Esophagus muscularis mucosa (tissue), 4 donors: ENCODE results near the gene NPAS3. TPM values are rescaled to one million over a fixed set of nuclear protein-coding genes. Genes with fewer than 3 reads are reported as not detected.

ENCODE experiments used
- DNase-seq: peaks from one replicate; pipeline ENCODE4 v3.0.0-alpha.2; 2017; ENCODE audit errors: extremely low spot score
- H3K27ac ChIP-seq, 4 donors: fragments of 200-600 bp; sonication (generic); replicated peaks in 1 of 4; 1 replicate in 3 of 4; 2 replicates in 1 of 4; pipeline ENCODE4 v1.5.1; 2016 to 2019; ENCODE audit warnings: mild to moderate bottlenecking in 1 of 4
- H3K27me3 ChIP-seq, 4 donors: fragments of 200-600 bp; sonication (generic); one replicate each; pipeline versions ENCODE4 v1.5.1 to v1.6.0; 2016 to 2019
- H3K36me3 ChIP-seq, 4 donors: fragments of 200-600 bp; sonication (generic); one replicate each; pipeline ENCODE4 v1.5.1; 2016 to 2019
- H3K4me1 ChIP-seq, 4 donors: fragments of 200-600 bp; sonication (generic); one replicate each; pipeline ENCODE4 v1.5.1; 2016 to 2019
- H3K4me3 ChIP-seq, 4 donors: fragments of 200-600 bp; sonication (generic); 1 replicate in 2 of 4; 2 replicates in 2 of 4; pipeline ENCODE4 v1.5.1; 2016 to 2019; ENCODE audit warnings: mild to moderate bottlenecking in 4 of 4, moderate library complexity in 1 of 4
- H3K9me3 ChIP-seq, 4 donors: fragments of 200-600 bp; sonication (generic); 1 replicate in 3 of 4; 2 replicates in 1 of 4; pipeline ENCODE4 v1.5.1; 2016 to 2019
- CTCF ChIP-seq, 3 experiments: fragments of 200-600 bp in 2 of 3; fragments of 450-650 bp in 1 of 3; sonication (generic) in 2 of 3; IDR thresholded peaks; one replicate each; pipeline ENCODE4 v1.5.1; 2017 to 2019; ENCODE audit warnings: antibody characterized with exemption in 3 of 3, mild to moderate bottlenecking in 2 of 3, moderate library complexity in 1 of 3
- EP300 ChIP-seq: sonication (generic); formaldehyde crosslinking; IDR thresholded peaks from one replicate; pipeline ENCODE4 v1.6.1; 2017; ENCODE audit warnings: antibody characterized with exemption
- POLR2A ChIP-seq: fragments of 450-650 bp; IDR thresholded peaks from one replicate; pipeline ENCODE4 v1.6.1; 2017; ENCODE audit warnings: antibody characterized with exemption, moderate library complexity, mild to moderate bottlenecking, low read depth
- POLR2AphosphoS5 ChIP-seq, 2 donors: sonication (generic); formaldehyde crosslinking; IDR thresholded peaks; one replicate each; pipeline ENCODE4 v1.6.1; 2017; ENCODE audit warnings: antibody characterized with exemption in 2 of 2
- WGBS: methylation state at CpG from one replicate; pipeline ENCODE4 v1.1.5; 2018; 5-methylcytosine and 5-hydroxymethylcytosine counted together
- intact Hi-C: fragments of 100-400 bp; cut with DNase I; formaldehyde crosslinking; loops from one replicate; pipeline ENCODE4 v1.15.1; 2023
- total RNA-seq, 4 donors: library from RNA; depleted of rRNA; stranded (reverse); fragments of >200 nt; gene quantifications; one replicate each; pipeline versions ENCODE4 v1.1.0 to v1.2.1, GENCODE V29; 2016

NPAS3 gene
- total RNA-seq, 4 donors from 2014 or later = 3.3 to 7.3 (median 5.8) TPM

GRCh38 chr14:33510991-33511390 is 572.3 kb downstream of the NPAS3 start:
- Histone ChIP-seq H3K4me3 (no peak overlapping the region), H3K4me1 (peaks cover 0 to 6% (median 0%) of the 10 kb centered on the region in 4 donors), H3K27ac (no peak overlapping the region), H3K9me3 (no peaks in the 10 kb centered on the region), H3K27me3 (no peaks in the 10 kb centered on the region), H3K36me3 (no peaks in the 10 kb centered on the region)
- no peak for DNase-seq
- WGBS = 93% methylated on average over 3 of the region's 3 CpGs
- intact Hi-C loops = no loop called here
- TF ChIP-seq POLR2AphosphoS5 (IDR thresholded peaks at IDR 0.05) (no peak), EP300 (no peak), POLR2A (no peak), CTCF (IDR thresholded peaks at IDR 0.05) (no peak)

DNA sequence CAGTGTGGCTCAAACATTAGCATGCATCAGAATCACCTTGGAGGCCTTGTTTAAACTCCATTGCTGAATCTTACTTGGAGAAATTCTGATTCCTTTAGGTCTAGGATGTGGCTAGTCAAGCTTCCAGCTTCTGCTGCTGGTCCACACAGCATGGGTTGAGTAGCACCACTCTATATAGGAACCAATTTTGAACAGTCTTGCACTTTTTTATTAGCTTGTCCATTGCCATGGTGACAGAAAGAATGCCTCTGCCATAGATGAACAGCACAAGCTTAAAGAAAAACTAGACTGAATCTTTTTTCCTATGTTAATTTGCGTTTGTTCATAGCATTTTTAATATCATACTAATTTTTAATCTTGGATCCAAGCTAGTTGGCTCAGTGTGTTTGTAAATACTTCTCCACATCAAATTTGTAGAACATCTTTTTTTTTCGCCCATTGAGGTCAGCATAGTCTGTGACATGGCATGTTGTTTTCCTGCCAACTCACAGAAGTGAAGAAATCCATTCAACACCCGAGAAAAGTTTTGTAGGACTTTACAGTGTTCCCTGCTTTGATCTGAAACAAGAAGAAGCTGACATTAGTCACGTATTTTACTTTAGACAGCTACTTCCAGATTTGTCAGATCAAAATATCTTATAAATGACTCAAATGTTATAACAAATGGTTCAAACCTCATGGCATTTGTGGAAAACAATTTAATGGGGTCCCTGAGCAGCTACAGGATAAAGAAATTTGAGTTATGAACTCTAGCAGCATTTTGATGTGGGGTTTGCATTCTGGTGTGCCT is 573.4 kb downstream of the NPAS3 start:
- no peaks in the 10 kb centered on the region for H3K36me3 ChIP-seq
- TF ChIP-seq EP300 (no peak), POLR2AphosphoS5 (IDR thresholded peaks at IDR 0.05) (no peak), POLR2A (no peak), CTCF (IDR thresholded peaks at IDR 0.05) (no peak)
- WGBS = 78% methylated on average over 4 of the region's 4 CpGs
- H3K4me1 ChIP-seq = peaks cover 0 to 6% (median 0%) of the 10 kb centered on the region in 4 donors
- intact Hi-C loops = no loop called here
- H3K27ac ChIP-seq = no peak overlapping the region
- no peaks in the 10 kb centered on the region for H3K9me3 ChIP-seq
- no peaks in the 10 kb centered on the region for H3K27me3 ChIP-seq
- H3K4me3 ChIP-seq = no peak overlapping the region
- no peak for DNase-seq

- Histone ChIP-seq H3K9me3 (no peaks in the 10 kb centered on the region), H3K4me1 (peaks cover 0 to 6% (median 0%) of the 10 kb centered on the region in 4 donors), H3K36me3 (no peaks in the 10 kb centered on the region), H3K27me3 (no peaks in the 10 kb centered on the region), H3K27ac (no peak overlapping the region), H3K4me3 (no peak overlapping the region)
- TF ChIP-seq CTCF (IDR thresholded peaks at IDR 0.05) = no peak
- no peak for TF ChIP-seq POLR2AphosphoS5 (IDR thresholded peaks at IDR 0.05)
- no peak for TF ChIP-seq POLR2A
- TF ChIP-seq EP300 = no peak
- no peak for DNase-seq
- intact Hi-C loops = no loop called here
- 86% methylated on average over 5 of the region's 5 CpGs for WGBS
Observed at GRCh38 chr14:33515441-33515840, 576.8 kb downstream of the NPAS3 start.

GRCh38 chr14:33515899-33516298 is 577.2 kb downstream of the NPAS3 start:
- WGBS = 99% methylated on average over 3 of the region's 3 CpGs
- Histone ChIP-seq H3K4me1 (peaks cover 0 to 6% (median 0%) of the 10 kb centered on the region in 4 donors), H3K36me3 (no peaks in the 10 kb centered on the region), H3K27ac (no peak overlapping the region), H3K9me3 (no peaks in the 10 kb centered on the region), H3K27me3 (no peaks in the 10 kb centered on the region), H3K4me3 (no peak overlapping the region)
- TF ChIP-seq POLR2A (no peak), EP300 (no peak), POLR2AphosphoS5 (IDR thresholded peaks at IDR 0.05) (no peak), CTCF (IDR thresholded peaks at IDR 0.05) (no peak)
- DNase-seq = no peak
- intact Hi-C loops = no loop called here
